Common myeloid progenitor, CD34-positive (primary cell): ENCODE results near the gene TENM3.

Experiments
- CTCF ChIA-PET: fragments of 350-600 bp; sonication (Branson Sonifier 250); formaldehyde crosslinking; loops from one replicate; lab custom pipeline; 2021; ENCODE audit warnings: antibody characterized with exemption; lab: Charles Lee
- POLR2A ChIA-PET: fragments of 350-600 bp; sonication (Branson Sonifier 250); formaldehyde crosslinking; loops from one replicate; lab custom pipeline; 2021; ENCODE audit warnings: antibody characterized with exemption; lab: Charles Lee
- DNase-seq, 3 donors: peaks; one replicate each; pipeline versions ENCODE4 v3.0.0 to v3.0.0-alpha.2; 2013
- H3K27ac ChIP-seq, 2 experiments: 1 replicate in 1 of 2; 2 replicates in 1 of 2; pipeline ENCODE4 v1.7.0; 2013; ENCODE audit warnings: inconsistent platforms in 2 of 2, low read length in 2 of 2, mild to moderate bottlenecking in 2 of 2, low read depth in 1 of 2, moderate library complexity in 1 of 2; ENCODE audit not compliant: severe bottlenecking in 2 of 2, insufficient read depth in 1 of 2, poor library complexity in 1 of 2
- H3K27me3 ChIP-seq, 5 experiments: replicated peaks in 2 of 5; 1 replicate in 3 of 5; 2 replicates in 2 of 5; pipeline versions ENCODE4 v1.6.1 to v1.7.0; 2013; ENCODE audit warnings: low read length in 4 of 5, mild to moderate bottlenecking in 2 of 5, moderate library complexity in 2 of 5, inconsistent platforms in 1 of 5; ENCODE audit not compliant: insufficient read depth in 5 of 5, control insufficient read depth in 4 of 5
- H3K36me3 ChIP-seq, 4 experiments: 1 replicate in 2 of 4; 2 replicates in 2 of 4; pipeline versions ENCODE4 v1.6.1 to v1.7.0; 2013; ENCODE audit warnings: low read length in 3 of 4, control low read depth in 1 of 4, mild to moderate bottlenecking in 1 of 4; ENCODE audit not compliant: control insufficient read depth in 4 of 4, insufficient read depth in 4 of 4
- H3K4me1 ChIP-seq, 4 experiments: 1 replicate in 3 of 4; 2 replicates in 1 of 4; pipeline versions ENCODE4 v1.6.1 to v1.7.1; 2013; ENCODE audit warnings: low read length in 3 of 4, mild to moderate bottlenecking in 3 of 4, control low read depth in 1 of 4, inconsistent platforms in 1 of 4, moderate library complexity in 1 of 4; ENCODE audit not compliant: control insufficient read depth in 4 of 4, insufficient read depth in 4 of 4; ENCODE audit errors: control extremely low read depth in 1 of 4
- H3K4me3 ChIP-seq, 7 experiments: 1 replicate in 4 of 7; 2 replicates in 3 of 7; pipeline versions ENCODE4 v1.5.1 to v1.7.0; 2013; ENCODE audit warnings: mild to moderate bottlenecking in 7 of 7, low read length in 6 of 7, moderate library complexity in 6 of 7, inconsistent platforms in 2 of 7, low read depth in 2 of 7, control low read depth in 1 of 7; ENCODE audit not compliant: insufficient read depth in 4 of 7, control insufficient read depth in 1 of 7; ENCODE audit errors: extremely low read depth in 1 of 7
- H3K9me3 ChIP-seq, 5 experiments: 1 replicate in 4 of 5; 2 replicates in 1 of 5; pipeline versions ENCODE4 v1.6.1 to v1.7.1; 2013; ENCODE audit warnings: low read length in 4 of 5, mild to moderate bottlenecking in 2 of 5, inconsistent platforms in 1 of 5, low read depth in 1 of 5, moderate library complexity in 1 of 5; ENCODE audit not compliant: control insufficient read depth in 4 of 5, insufficient read depth in 2 of 5; ENCODE audit errors: control extremely low read depth in 1 of 5
- WGBS: methylation state at CpG from one replicate; pipeline ENCODE4 v1.1.5; 2013; ENCODE audit not compliant: insufficient coverage; 5-methylcytosine and 5-hydroxymethylcytosine counted together

Gene TENM3

DNA sequence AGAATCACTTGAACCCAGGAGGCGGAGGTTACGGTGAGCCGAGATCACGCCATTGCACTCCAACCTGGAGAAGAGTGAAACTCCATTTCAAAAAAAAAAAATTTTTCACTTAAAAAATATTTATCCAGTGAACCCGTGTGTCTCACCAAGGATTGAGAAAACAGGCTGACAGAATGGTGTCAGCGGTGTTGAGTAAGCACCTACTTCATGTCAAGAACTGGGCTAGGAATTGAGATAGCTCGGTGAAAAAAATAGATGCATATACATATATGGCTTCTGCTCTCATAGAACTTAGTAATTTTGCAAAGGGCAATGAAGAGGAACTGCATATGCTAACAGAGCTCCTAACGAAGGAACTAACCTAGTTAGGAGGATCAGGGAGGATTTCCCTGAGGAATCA, 297.3 kb downstream of the TENM3 start:
- H3K4me1 ChIP-seq = no peaks in the 10 kb centered on the region
- H3K36me3 ChIP-seq = no peaks in the 10 kb centered on the region
- WGBS = 95% methylated on average over 7 of the region's 8 CpGs
- ChIA-PET CTCF (no interaction called here), POLR2A (no interaction called here)
- H3K9me3 ChIP-seq = no peaks in the 10 kb centered on the region
- DNase-seq = no peak
- H3K27ac ChIP-seq = no peak overlapping the region
- peaks cover 0 to 12% (median 0%) of the 10 kb centered on the region in 5 experiments for H3K27me3 ChIP-seq
- H3K4me3 ChIP-seq = no peak overlapping the region

DNA sequence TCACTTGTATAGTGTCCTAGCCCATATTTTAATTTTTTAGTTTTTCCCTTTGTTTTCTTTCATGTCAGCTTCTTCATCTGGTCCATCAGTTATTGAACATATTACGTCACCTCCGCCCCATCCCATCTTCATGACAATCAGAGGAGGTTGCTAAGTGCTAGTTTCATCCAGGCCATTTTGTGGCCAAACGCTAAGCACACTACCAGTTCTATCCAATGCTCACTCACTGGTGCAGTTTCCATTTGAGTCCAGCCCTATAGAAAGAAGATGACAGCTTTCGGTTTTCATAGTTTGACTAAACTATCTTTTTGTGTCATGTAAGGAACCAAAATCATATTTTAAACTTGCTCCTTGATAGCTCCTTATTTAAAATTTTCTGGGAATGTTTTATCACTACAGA, 304.2 kb downstream of the TENM3 start:
- 96% methylated on average over 3 of the region's 4 CpGs for WGBS
- POLR2A ChIA-PET = no interaction called here
- H3K27ac ChIP-seq = no peak overlapping the region

DNA sequence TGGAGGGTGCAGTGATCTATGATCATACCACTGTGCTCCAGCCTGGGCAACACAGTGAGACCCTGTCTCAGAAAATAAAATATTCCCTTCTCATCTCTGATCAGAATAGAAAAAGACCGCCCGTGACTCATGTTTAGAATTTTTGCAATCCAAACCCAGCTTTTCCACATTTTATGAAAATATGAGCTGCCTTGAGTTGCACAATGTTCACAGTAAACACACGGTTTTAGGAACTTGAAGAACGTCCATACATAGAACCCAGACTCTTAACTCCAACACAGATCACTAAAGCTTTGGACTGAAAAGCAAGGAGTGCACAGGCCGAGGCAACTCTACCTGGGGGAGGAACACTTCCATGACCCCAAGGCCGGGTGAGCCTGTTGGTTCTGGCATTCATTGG, 305.0 kb downstream of the TENM3 start:
- DNase-seq = no peak
- Histone ChIP-seq H3K36me3 (no peaks in the 10 kb centered on the region), H3K4me1 (no peaks in the 10 kb centered on the region), H3K27ac (no peak overlapping the region), H3K9me3 (no peaks in the 10 kb centered on the region), H3K27me3 (peaks cover 0 to 6% (median 0%) of the 10 kb centered on the region in 5 experiments), H3K4me3 (no peak overlapping the region)
- 94% methylated on average over 3 of the region's 6 CpGs for WGBS
- CTCF ChIA-PET = no interaction called here
- POLR2A ChIA-PET = no interaction called here

More for the DNA sequence above, 304.2 kb downstream of the TENM3 start:
- no peaks in the 10 kb centered on the region for H3K4me1 ChIP-seq
- no peak for DNase-seq
- CTCF ChIA-PET = no interaction called here
- H3K4me3 ChIP-seq = no peak overlapping the region
- H3K36me3 ChIP-seq = no peaks in the 10 kb centered on the region
- no peaks in the 10 kb centered on the region for H3K9me3 ChIP-seq
- peaks cover 0 to 6% (median 0%) of the 10 kb centered on the region in 5 experiments for H3K27me3 ChIP-seq

DNA sequence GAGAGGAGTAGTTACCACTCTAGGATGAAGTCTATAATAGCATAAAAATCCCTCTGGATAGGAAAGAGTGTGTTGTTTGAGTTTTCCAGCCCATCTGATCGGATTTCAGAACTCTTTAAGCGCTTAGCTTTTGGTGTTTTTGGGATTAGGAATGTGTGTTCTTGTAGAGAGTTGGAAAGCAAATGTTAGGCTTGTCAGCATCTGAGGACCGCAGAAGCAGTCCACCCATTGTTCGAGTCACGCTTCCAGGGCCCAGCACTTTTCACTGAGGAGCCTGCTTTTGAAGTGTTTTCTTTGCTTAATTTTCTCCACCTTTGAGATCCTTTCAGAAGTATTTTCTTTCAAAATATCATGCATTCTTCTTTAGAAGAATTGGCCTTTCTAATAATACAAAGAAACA, 306.2 kb downstream of the TENM3 start:
- WGBS = 87% methylated on average over 5 of the region's 5 CpGs
- no peak overlapping the region for H3K4me3 ChIP-seq
- H3K9me3 ChIP-seq = no peaks in the 10 kb centered on the region
- H3K27ac ChIP-seq = no peak overlapping the region
- ChIA-PET POLR2A (no interaction called here), CTCF (no interaction called here)
- H3K4me1 ChIP-seq = no peaks in the 10 kb centered on the region
- H3K27me3 ChIP-seq = peaks cover 0 to 6% (median 0%) of the 10 kb centered on the region in 5 experiments
- no peak for DNase-seq
- no peaks in the 10 kb centered on the region for H3K36me3 ChIP-seq

DNA sequence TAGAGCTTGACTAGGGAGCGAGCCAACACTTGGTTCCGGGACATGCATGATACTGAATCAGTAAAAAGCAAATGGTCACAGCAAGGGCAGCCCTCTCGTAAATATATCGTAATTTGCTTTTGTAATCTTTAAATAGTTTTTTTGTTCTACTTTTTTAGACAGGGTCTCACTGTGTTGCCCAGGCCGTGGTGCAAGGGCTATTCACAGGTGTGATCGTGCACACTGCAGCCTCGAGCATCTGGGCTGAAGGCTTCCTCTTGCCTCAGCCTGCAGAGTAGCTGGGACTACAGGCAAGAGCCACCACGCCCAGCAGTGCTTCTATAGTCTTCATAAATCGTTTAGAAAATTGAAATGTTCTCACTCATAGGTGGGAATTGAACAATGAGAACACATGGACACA, 309.7 kb downstream of the TENM3 start:
- no peaks in the 10 kb centered on the region for H3K36me3 ChIP-seq
- 93% methylated on average over 8 of the region's 9 CpGs for WGBS
- no peak overlapping the region for H3K27ac ChIP-seq
- POLR2A ChIA-PET = no interaction called here
- no peaks in the 10 kb centered on the region for H3K4me1 ChIP-seq
- peaks cover 0 to 8% (median 2%) of the 10 kb centered on the region in 5 experiments for H3K27me3 ChIP-seq
- H3K9me3 ChIP-seq = no peaks in the 10 kb centered on the region
- no peak for DNase-seq
- H3K4me3 ChIP-seq = no peak overlapping the region
- CTCF ChIA-PET = no interaction called here

DNA sequence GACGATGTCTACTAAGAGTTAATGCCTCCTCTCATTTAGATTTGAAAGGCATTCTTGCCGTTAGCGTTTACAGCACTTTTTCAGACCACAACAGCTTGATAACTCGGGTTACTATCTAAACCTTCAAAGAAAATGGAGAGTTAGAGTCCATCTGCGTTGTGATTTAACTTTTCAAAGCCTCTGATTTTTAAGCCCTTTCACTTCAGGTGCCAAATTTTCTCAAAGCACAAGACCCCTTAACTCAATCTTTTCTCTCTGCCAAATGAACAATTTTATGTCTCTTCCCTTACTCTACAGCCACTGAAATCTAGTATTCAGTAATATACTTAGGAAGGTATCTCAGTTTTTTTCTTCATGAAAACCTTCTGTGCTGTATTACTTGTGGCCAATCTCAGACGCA, 310.5 kb downstream of the TENM3 start:
- peaks cover 0 to 8% (median 3%) of the 10 kb centered on the region in 5 experiments for H3K27me3 ChIP-seq
- no peaks in the 10 kb centered on the region for H3K36me3 ChIP-seq
- no peaks in the 10 kb centered on the region for H3K9me3 ChIP-seq
- WGBS = 54% methylated on average over 6 of the region's 6 CpGs
- no peak for DNase-seq
- CTCF ChIA-PET = no interaction called here
- H3K4me1 ChIP-seq = no peaks in the 10 kb centered on the region
- POLR2A ChIA-PET = no interaction called here
- no peak overlapping the region for H3K27ac ChIP-seq
- H3K4me3 ChIP-seq = no peak overlapping the region

DNA sequence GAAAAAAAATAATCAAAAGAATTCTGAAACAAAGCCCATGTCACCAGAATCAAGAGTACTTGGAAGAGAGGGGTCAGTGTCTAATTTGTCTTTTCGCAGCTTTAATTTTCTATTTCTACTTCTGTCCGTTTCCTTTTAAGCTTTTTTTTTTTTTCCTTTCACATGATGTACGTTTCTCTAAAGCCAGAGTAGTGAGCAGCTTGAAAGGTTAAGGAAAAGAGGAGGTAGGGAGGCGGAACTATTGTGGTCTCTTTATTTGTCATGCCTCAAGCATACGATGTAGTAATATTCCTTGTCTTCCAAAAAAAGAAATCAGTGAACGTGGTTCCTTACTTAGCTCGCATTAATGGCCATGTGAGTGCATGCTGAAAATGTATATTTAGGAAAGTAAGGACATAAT, 311.5 kb downstream of the TENM3 start:
- no peak overlapping the region for H3K27ac ChIP-seq
- H3K36me3 ChIP-seq = no peaks in the 10 kb centered on the region
- POLR2A ChIA-PET = no interaction called here
- no peaks in the 10 kb centered on the region for H3K4me1 ChIP-seq
- no peak overlapping the region for H3K4me3 ChIP-seq
- WGBS = 95% methylated on average over 3 of the region's 7 CpGs
- CTCF ChIA-PET = no interaction called here
- H3K9me3 ChIP-seq = no peaks in the 10 kb centered on the region
- no peak for DNase-seq
- H3K27me3 ChIP-seq = peaks cover 0 to 8% (median 3%) of the 10 kb centered on the region in 5 experiments
